IPS-15b (cell line): ENCODE data around the gene CD28.
"Not testable (repeated sequence)": the region's sequence is repeated elsewhere in the genome, so short reads cannot be mapped to it uniquely, and the experiment has no call there.

Experiments used
- H3K27me3 ChIP-seq: one replicate; pipeline ENCODE4 v1.6.1; 2013; ENCODE audit warnings: low read length; ENCODE audit not compliant: control insufficient read depth, insufficient read depth
- H3K36me3 ChIP-seq: one replicate; pipeline ENCODE4 v1.6.1; 2013; ENCODE audit warnings: low read length; ENCODE audit not compliant: control insufficient read depth, insufficient read depth
- H3K4me1 ChIP-seq: one replicate; pipeline ENCODE4 v1.6.1; 2013; ENCODE audit warnings: mild to moderate bottlenecking, low read length; ENCODE audit not compliant: control insufficient read depth, insufficient read depth
- H3K4me3 ChIP-seq: one replicate; pipeline ENCODE4 v1.5.1; 2013; ENCODE audit warnings: low read depth, low read length
- H3K9ac ChIP-seq: one replicate; pipeline ENCODE4 v1.6.1; 2013; ENCODE audit warnings: low read depth, mild to moderate bottlenecking, low read length
- H3K9me3 ChIP-seq: one replicate; pipeline ENCODE4 v1.6.1; 2013; ENCODE audit warnings: mild to moderate bottlenecking, low read length; ENCODE audit not compliant: control insufficient read depth, insufficient read depth

Gene CD28

GRCh38 chr2:203782262-203782976, 76.0 kb downstream of the CD28 start:
- H3K36me3 ChIP-seq, result no peaks in the 10 kb centered on the region
- no peak overlapping the region for H3K4me3 ChIP-seq
- H3K4me1 ChIP-seq, result no peaks in the 10 kb centered on the region
- no peak overlapping the region for H3K9ac ChIP-seq
- no peaks in the 10 kb centered on the region for H3K27me3 ChIP-seq
- H3K9me3 ChIP-seq, result no peaks in the 10 kb centered on the region

- no peaks in the 10 kb centered on the region for H3K9me3 ChIP-seq
- no peak overlapping the region for H3K9ac ChIP-seq
- no peak overlapping the region for H3K4me3 ChIP-seq
- H3K27me3 ChIP-seq, result no peaks in the 10 kb centered on the region
- H3K4me1 ChIP-seq, result no peaks in the 10 kb centered on the region
- H3K36me3 ChIP-seq, result no peaks in the 10 kb centered on the region
These were observed 77.2 kb downstream of the CD28 start for GRCh38 chr2:203783496-203784203.

- not testable (repeated sequence) for H3K4me3 ChIP-seq, H3K4me1 ChIP-seq, H3K36me3 ChIP-seq, H3K27me3 ChIP-seq, H3K9me3 ChIP-seq, H3K9ac ChIP-seq
These were observed 78.4 kb downstream of the CD28 start for GRCh38 chr2:203784710-203785270.

GRCh38 chr2:203785391-203786110, 79.1 kb downstream of the CD28 start:
- H3K4me3 ChIP-seq, result not testable (repeated sequence)

GRCh38 chr2:203786549-203787351, 80.3 kb downstream of the CD28 start:
- H3K4me3 ChIP-seq, result no peak overlapping the region
- no peaks in the 10 kb centered on the region for H3K4me1 ChIP-seq
- no peak overlapping the region for H3K9ac ChIP-seq
- no peaks in the 10 kb centered on the region for H3K36me3 ChIP-seq
- no peaks in the 10 kb centered on the region for H3K9me3 ChIP-seq
- H3K27me3 ChIP-seq, result no peaks in the 10 kb centered on the region

More at GRCh38 chr2:203785391-203786110, 79.1 kb downstream of the CD28 start:
- not testable (repeated sequence) for H3K9ac ChIP-seq, H3K36me3 ChIP-seq, H3K27me3 ChIP-seq, H3K9me3 ChIP-seq, H3K4me1 ChIP-seq

- Histone ChIP-seq H3K27me3 (no peaks in the 10 kb centered on the region), H3K9me3 (no peaks in the 10 kb centered on the region), H3K36me3 (no peaks in the 10 kb centered on the region), H3K9ac (no peak overlapping the region), H3K4me3 (no peak overlapping the region), H3K4me1 (no peaks in the 10 kb centered on the region)
These were observed 81.5 kb downstream of the CD28 start for GRCh38 chr2:203787979-203788378.
